ENCODE results near the gene BMP3.

BMP3 gene

DNA sequence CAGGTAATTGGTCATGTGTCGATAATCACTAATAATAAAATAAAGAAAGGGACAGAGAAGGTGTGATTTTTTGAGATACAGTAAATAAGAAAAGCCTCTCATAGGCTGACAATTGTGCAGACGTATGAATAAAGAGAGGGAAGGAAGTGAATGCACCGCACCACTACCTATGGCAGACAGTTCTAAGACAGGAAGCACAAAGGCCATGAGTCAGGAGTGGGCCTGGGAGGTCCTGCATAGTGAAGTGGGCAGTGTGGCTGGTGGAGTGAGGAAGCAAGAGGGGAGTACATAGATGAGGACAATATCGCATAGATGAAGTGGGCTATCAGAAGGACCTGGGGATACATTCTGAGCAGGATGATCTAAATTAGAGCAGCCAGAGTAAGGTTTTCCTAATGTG, 75.6 kb downstream of the BMP3 start:
- no peak overlapping the region for H3K4me3 Mint-ChIP-seq
- H3K9me3 Mint-ChIP-seq: no peaks in the 10 kb centered on the region
- no peak overlapping the region for H3K27ac Mint-ChIP-seq
- peaks cover 4% of the 10 kb centered on the region for H3K27me3 Mint-ChIP-seq (ENCODE audit: low read depth)
- H3K36me3 Mint-ChIP-seq (ENCODE audit: low read depth): no peaks in the 10 kb centered on the region
- TF ChIP-seq, protein P1, sequence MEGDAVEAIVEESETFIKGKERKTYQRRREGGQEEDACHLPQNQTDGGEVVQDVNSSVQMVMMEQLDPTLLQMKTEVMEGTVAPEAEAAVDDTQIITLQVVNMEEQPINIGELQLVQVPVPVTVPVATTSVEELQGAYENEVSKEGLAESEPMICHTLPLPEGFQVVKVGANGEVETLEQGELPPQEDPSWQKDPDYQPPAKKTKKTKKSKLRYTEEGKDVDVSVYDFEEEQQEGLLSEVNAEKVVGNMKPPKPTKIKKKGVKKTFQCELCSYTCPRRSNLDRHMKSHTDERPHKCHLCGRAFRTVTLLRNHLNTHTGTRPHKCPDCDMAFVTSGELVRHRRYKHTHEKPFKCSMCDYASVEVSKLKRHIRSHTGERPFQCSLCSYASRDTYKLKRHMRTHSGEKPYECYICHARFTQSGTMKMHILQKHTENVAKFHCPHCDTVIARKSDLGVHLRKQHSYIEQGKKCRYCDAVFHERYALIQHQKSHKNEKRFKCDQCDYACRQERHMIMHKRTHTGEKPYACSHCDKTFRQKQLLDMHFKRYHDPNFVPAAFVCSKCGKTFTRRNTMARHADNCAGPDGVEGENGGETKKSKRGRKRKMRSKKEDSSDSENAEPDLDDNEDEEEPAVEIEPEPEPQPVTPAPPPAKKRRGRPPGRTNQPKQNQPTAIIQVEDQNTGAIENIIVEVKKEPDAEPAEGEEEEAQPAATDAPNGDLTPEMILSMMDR (IDR thresholded peaks at IDR 0.05; ENCODE audit: unreplicated experiment in 3 of 3): no peak
- H3K4me1 Mint-ChIP-seq: no peaks in the 10 kb centered on the region

Measured in nephron (organoid).